Panc1 (cell line): ENCODE data around the gene PIP4K2C. TPM values are rescaled to one million over a fixed set of nuclear protein-coding genes. Genes with fewer than 3 reads are reported as not detected.
A peak's percentile ranks its signal among the peaks of the same experiment; 100 is the strongest.

ENCODE experiments used
- ATAC-seq: fragments of 200-7000 bp; cut with Tn5 transposase; 2 replicates; pipeline ENCODE4 v1.9.1; 2020; ENCODE audit warnings: mild to moderate bottlenecking, moderate library complexity
- BruUV-seq: library from RNA; stranded (reverse); fragments of 400-500 nt; replicated peaks from 2 replicates; lab custom pipeline; 2021; lab: Mats Ljungman, UMichigan
- CTCF ChIA-PET: fragments of 300-600 bp; sonication (Branson Sonifier 250); formaldehyde crosslinking; loops from one replicate; lab custom pipeline; 2022; ENCODE audit warnings: antibody characterized with exemption; lab: Charles Lee
- POLR2A ChIA-PET: fragments of 300-600 bp; sonication (Branson Sonifier 250); formaldehyde crosslinking; loops from one replicate; lab custom pipeline; 2022; ENCODE audit warnings: antibody characterized with exemption; lab: Charles Lee
- DNase-seq: peaks from one replicate; pipeline ENCODE4 v3.0.0-alpha.2; 2010; ENCODE audit warnings: low read depth, low spot score
- H3K27ac ChIP-seq: 2 replicates; pipeline ENCODE4 v1.5.1; 2011; ENCODE audit warnings: mild to moderate bottlenecking, low read length, inconsistent platforms
- H3K27me3 ChIP-seq: fragments of 200-500 bp; sonication (Bioruptor generic); 2 replicates; pipeline ENCODE4 v1.6.0; 2014; ENCODE audit warnings: low read length, inconsistent platforms; ENCODE audit not compliant: control insufficient read depth, insufficient read depth
- H3K36me3 ChIP-seq: fragments of 200-500 bp; sonication (Bioruptor generic); 2 replicates; pipeline ENCODE4 v1.5.1; 2014; ENCODE audit warnings: inconsistent platforms, mild to moderate bottlenecking, low read length, moderate library complexity; ENCODE audit not compliant: control insufficient read depth, insufficient read depth
- H3K4me1 ChIP-seq: 2 replicates; pipeline ENCODE4 v1.5.1; 2011; ENCODE audit warnings: inconsistent platforms, mild to moderate bottlenecking, low read length, moderate library complexity; ENCODE audit not compliant: control insufficient read depth, insufficient read depth
- H3K4me3 ChIP-seq, 2 experiments: 2 replicates each; pipeline ENCODE4 v1.5.1; 2011 to 2012; ENCODE audit warnings: low read depth in 2 of 2, low read length in 2 of 2, mild to moderate bottlenecking in 2 of 2, inconsistent platforms in 1 of 2, moderate library complexity in 1 of 2
- H3K9me3 ChIP-seq: fragments of 200-500 bp; sonication (Bioruptor generic); 2 replicates; pipeline ENCODE4 v1.5.1; 2014; ENCODE audit warnings: low read depth, mild to moderate bottlenecking, inconsistent platforms, low read length, moderate library complexity; ENCODE audit not compliant: control insufficient read depth, insufficient read depth
- POLR2AphosphoS5 ChIP-seq: IDR thresholded peaks from 2 replicates; pipeline ENCODE4 v1.6.1; 2012; ENCODE audit warnings: mild to moderate bottlenecking, low read depth, low read length, moderate library complexity
- SIN3A ChIP-seq: IDR thresholded peaks from 2 replicates; pipeline ENCODE4 v1.6.1; 2012; ENCODE audit warnings: low read depth, mild to moderate bottlenecking, low read length, moderate library complexity, borderline replicate concordance; ENCODE audit not compliant: insufficient read depth
- TCF7L2 ChIP-seq: IDR thresholded peaks from 2 replicates; pipeline ENCODE4 v1.6.1; 2011; ENCODE audit warnings: mild to moderate bottlenecking, low read depth, low read length, inconsistent platforms
- in situ Hi-C: cut with HindIII; loops from 2 replicates; pipeline ENCODE4 v1.10.0; 2016; ENCODE audit warnings: low sequenced_read_pairs, low pct_unique_long_range_greater_than_20kb
- intact Hi-C: fragments of 100-400 bp; cut with micrococcal nuclease; formaldehyde crosslinking; loops from one replicate; pipeline ENCODE4 v1.10.0; 2022; ENCODE audit not compliant: unreplicated experiment
- total RNA-seq: library from RNA; stranded (reverse); gene quantifications from one replicate; pipeline ENCODE4 v1.2.1, GENCODE V29; 2021; ENCODE audit not compliant: unreplicated experiment
- TF ChIP-seq, protein P1 (sequence below): fragments of 450-650 bp; IDR thresholded peaks from 2 replicates; pipeline ENCODE4 v1.5.1; 2017; ENCODE audit warnings: mild to moderate bottlenecking
- TF ChIP-seq, protein P2 (sequence below), 2 experiments: IDR thresholded peaks; 2 replicates each; pipeline ENCODE4 v1.6.1; 2011 to 2012; ENCODE audit warnings: low read depth in 2 of 2, control low read depth in 1 of 2, low read length in 1 of 2, mild to moderate bottlenecking in 1 of 2, moderate library complexity in 1 of 2; ENCODE audit not compliant: insufficient read depth in 1 of 2

The PIP4K2C gene
- total RNA-seq, 1 experiment from 2014 or later: 62.6 TPM

DNA sequence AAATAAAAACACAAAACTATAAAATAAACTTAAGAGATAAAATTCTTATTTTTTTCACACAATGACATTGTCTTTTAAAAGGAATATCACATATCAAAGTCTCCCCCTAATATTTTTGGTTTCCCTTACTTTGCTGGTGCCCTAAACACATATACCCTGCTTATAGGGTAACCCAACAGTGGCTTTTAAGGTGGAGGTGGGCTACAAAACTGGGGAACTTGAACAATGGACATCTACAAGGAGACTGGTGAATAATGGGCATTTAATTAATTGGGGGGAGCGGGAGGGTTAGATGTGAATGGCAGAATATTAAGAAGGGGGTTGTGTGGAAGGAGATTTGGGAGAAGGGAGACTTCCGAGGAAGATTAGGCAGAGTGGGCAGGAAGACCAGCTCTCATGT lies 32.4 kb downstream of the PIP4K2C start:
- ATAC-seq (no peak), DNase-seq (no peak)
- in situ Hi-C loops (no loop called here), intact Hi-C loops (loop anchor here (5.0 kb wide), 1 partner anchor 166 kb away; the partner anchor contains the start of genes GLI1 and INHBE)
- H3K4me3 ChIP-seq: no peak overlapping the region
- peaks cover 13% of the 10 kb centered on the region for H3K4me1 ChIP-seq
- H3K27ac ChIP-seq: no peak overlapping the region
- no TSS peak for BruUV-seq
- TF ChIP-seq, protein P1, sequence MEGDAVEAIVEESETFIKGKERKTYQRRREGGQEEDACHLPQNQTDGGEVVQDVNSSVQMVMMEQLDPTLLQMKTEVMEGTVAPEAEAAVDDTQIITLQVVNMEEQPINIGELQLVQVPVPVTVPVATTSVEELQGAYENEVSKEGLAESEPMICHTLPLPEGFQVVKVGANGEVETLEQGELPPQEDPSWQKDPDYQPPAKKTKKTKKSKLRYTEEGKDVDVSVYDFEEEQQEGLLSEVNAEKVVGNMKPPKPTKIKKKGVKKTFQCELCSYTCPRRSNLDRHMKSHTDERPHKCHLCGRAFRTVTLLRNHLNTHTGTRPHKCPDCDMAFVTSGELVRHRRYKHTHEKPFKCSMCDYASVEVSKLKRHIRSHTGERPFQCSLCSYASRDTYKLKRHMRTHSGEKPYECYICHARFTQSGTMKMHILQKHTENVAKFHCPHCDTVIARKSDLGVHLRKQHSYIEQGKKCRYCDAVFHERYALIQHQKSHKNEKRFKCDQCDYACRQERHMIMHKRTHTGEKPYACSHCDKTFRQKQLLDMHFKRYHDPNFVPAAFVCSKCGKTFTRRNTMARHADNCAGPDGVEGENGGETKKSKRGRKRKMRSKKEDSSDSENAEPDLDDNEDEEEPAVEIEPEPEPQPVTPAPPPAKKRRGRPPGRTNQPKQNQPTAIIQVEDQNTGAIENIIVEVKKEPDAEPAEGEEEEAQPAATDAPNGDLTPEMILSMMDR: no peak
- TF ChIP-seq SIN3A: no peak
- TF ChIP-seq, protein P2, sequence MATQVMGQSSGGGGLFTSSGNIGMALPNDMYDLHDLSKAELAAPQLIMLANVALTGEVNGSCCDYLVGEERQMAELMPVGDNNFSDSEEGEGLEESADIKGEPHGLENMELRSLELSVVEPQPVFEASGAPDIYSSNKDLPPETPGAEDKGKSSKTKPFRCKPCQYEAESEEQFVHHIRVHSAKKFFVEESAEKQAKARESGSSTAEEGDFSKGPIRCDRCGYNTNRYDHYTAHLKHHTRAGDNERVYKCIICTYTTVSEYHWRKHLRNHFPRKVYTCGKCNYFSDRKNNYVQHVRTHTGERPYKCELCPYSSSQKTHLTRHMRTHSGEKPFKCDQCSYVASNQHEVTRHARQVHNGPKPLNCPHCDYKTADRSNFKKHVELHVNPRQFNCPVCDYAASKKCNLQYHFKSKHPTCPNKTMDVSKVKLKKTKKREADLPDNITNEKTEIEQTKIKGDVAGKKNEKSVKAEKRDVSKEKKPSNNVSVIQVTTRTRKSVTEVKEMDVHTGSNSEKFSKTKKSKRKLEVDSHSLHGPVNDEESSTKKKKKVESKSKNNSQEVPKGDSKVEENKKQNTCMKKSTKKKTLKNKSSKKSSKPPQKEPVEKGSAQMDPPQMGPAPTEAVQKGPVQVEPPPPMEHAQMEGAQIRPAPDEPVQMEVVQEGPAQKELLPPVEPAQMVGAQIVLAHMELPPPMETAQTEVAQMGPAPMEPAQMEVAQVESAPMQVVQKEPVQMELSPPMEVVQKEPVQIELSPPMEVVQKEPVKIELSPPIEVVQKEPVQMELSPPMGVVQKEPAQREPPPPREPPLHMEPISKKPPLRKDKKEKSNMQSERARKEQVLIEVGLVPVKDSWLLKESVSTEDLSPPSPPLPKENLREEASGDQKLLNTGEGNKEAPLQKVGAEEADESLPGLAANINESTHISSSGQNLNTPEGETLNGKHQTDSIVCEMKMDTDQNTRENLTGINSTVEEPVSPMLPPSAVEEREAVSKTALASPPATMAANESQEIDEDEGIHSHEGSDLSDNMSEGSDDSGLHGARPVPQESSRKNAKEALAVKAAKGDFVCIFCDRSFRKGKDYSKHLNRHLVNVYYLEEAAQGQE (IDR thresholded peaks at IDR 0.05; ENCODE audit: insufficient read depth in 1 of 2, low read depth in 2 of 2, low read length in 1 of 2): no peak
- TF ChIP-seq TCF7L2: no peak
- TF ChIP-seq POLR2AphosphoS5: no peak
- no peaks in the 10 kb centered on the region for H3K27me3 ChIP-seq
- H3K36me3 ChIP-seq: no peaks in the 10 kb centered on the region
- POLR2A ChIA-PET: interaction anchor here (0.6 kb wide), 1 partner anchor 50 kb away, joined by 6 read pairs; no protein-coding TSS in a partner anchor
- H3K9me3 ChIP-seq: no peaks in the 10 kb centered on the region
- CTCF ChIA-PET: no interaction called here

DNA sequence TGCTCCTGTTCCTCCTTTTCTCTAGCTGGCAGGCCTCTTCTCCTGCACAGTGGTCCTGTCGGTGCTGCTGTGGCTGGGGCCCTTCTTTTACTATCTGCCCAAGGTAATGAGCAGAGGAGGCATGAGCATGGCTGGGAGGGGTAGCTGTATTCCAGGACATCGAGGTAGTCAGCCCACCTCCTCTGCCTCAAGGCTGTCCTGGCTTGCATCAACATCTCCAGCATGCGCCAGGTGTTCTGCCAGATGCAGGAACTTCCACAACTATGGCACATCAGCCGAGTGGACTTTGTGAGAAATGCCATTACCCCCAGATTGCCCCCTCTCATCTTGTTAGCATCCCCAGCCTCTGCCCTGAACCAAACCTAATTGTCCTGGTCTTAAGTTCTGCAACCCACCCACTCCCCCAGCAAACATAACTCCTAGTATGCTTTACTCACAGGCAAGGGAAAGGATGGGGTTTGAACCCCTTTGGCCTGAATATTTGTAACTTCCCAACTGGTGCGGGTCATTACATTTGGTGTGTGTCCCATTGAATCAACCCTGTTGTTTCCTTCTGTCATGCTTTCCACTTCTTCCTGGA lies 32.9 kb downstream of the PIP4K2C start:
- peaks cover 13% of the 10 kb centered on the region for H3K4me1 ChIP-seq
- no peaks in the 10 kb centered on the region for H3K9me3 ChIP-seq
- H3K36me3 ChIP-seq: no peaks in the 10 kb centered on the region
- POLR2A ChIA-PET: interaction anchor here (0.6 kb wide), 1 partner anchor 51 kb away, joined by 6 read pairs; no protein-coding TSS in a partner anchor
- no peak overlapping the region for H3K27ac ChIP-seq
- TF ChIP-seq, protein P2 (IDR thresholded peaks at IDR 0.05; ENCODE audit: insufficient read depth in 1 of 2, low read depth in 2 of 2, low read length in 1 of 2): no peak
- TF ChIP-seq, protein P1: no peak
- TF ChIP-seq TCF7L2 (no peak), POLR2AphosphoS5 (no peak; the same call in 1 of the 2 replicates), SIN3A (no peak)
- no peak for ATAC-seq
- H3K4me3 ChIP-seq: no peak overlapping the region
- DNase-seq: no peak
- TSS peak; percentile 64 for BruUV-seq
- CTCF ChIA-PET: no interaction called here
- in situ Hi-C loops: no loop called here
- H3K27me3 ChIP-seq: no peaks in the 10 kb centered on the region
- intact Hi-C loops: loop anchor here (5.0 kb wide), 1 partner anchor 167 kb away; the partner anchor contains the start of genes GLI1 and INHBE
